Pancreas (tissue), 10 donors: ENCODE measurements around the gene GPR157. TPM values are rescaled to one million over a fixed set of nuclear protein-coding genes. Genes with fewer than 3 reads are reported as not detected.

Experiments
- ATAC-seq, 4 donors: fragments of 200-7000 bp; cut with Tn5 transposase; one replicate each; pipeline versions ENCODE4 v1.8.0 to v1.9.1; 2020; ENCODE audit warnings: mild to moderate bottlenecking in 4 of 4, moderate library complexity in 4 of 4
- DNase-seq, 6 donors: peaks; one replicate each; pipeline ENCODE4 v3.0.0-alpha.2; 2020
- FAIRE-seq: peaks from 2 replicates; lab custom pipeline; 2012; peaks lifted over from hg19 to GRCh38; lab: Jason Lieb, UNC
- H3K27ac ChIP-seq, 4 donors: fragments of 200-600 bp; sonication (generic); 1 replicate in 3 of 4; 2 replicates in 1 of 4; pipeline versions ENCODE4 v1.5.0 to v1.8.0; 2020
- H3K27me3 ChIP-seq, 4 donors: fragments of 200-600 bp; one replicate each; pipeline ENCODE4 v1.8.0; 2021
- H3K36me3 ChIP-seq, 3 donors: fragments of 200-600 bp; sonication (generic) in 1 of 3; one replicate each; pipeline versions ENCODE4 v1.5.0 to v1.8.0; 2020 to 2021
- H3K4me1 ChIP-seq, 3 donors: fragments of 200-600 bp; one replicate each; pipeline ENCODE4 v1.8.0; 2021
- H3K4me3 ChIP-seq, 4 donors: fragments of 200-600 bp; sonication (generic) in 2 of 4; one replicate each; pipeline versions ENCODE4 v1.5.0 to v1.8.0; 2020 to 2021
- H3K9me3 ChIP-seq, 4 donors: fragments of 200-600 bp; one replicate each; pipeline ENCODE4 v1.8.0; 2021
- CTCF ChIP-seq, 4 donors: fragments of 200-600 bp; sonication (generic) in 3 of 4; IDR thresholded peaks; one replicate each; pipeline versions ENCODE4 v1.5.0 to v1.8.0; 2021; ENCODE audit warnings: antibody characterized with exemption in 4 of 4
- WGBS, 2 donors: extraction: QIAGEN DNeasy Blood & Tissue Kit; methylation state at CpG; one replicate each; pipeline ENCODE4 v1.1.7; 2013; 5-methylcytosine and 5-hydroxymethylcytosine counted together
- intact Hi-C, 3 donors: fragments of 100-400 bp; cut with DNase I; formaldehyde crosslinking; loops; one replicate each; pipeline versions ENCODE4 v1.11.1 to v1.14.2; 2022
- polyA plus RNA-seq, 2 donors: library from polyadenylated mRNA; stranded (reverse); fragments of 200-250 nt; gene quantifications; one replicate each; pipeline ENCODE4 v1.2.3, GENCODE V29; 2013
- total RNA-seq, 6 donors: library from RNA; stranded (reverse); fragmentation: NEBNext Ultra II Directional in 4 of 6; extraction: Animal tissue kit (Norgen Biotek cat#: 25700) in 4 of 6; gene quantifications; one replicate each; pipeline versions ENCODE4 v1.2.1 to v1.2.4, GENCODE V29; 2021 to 2023
- donor health status: healthy with polysubstance abuse.
- donor health status: DM: no; HTN: no; CAD: no; lungs with moderate emphysema.
- donor health status: DM: no; HTN: no; CAD: no.
- donor health status: control.
- donor health status: control.
- donor health status: Bipolar disorder and iron deficiency.
- donor health status: DM: yes; HTN: yes; CAD: no.
- donor health status: DM: no; HTN: no; CAD: no.
- donor health status: DM: no; HTN: no; CAD: no.
- donor health status: DM: yes; HTN: yes; CAD: no.

GPR157 gene
- total and polyA plus RNA-seq, 8 donors: 2.1 to 6.2 (median 5.0) TPM

- Histone ChIP-seq H3K9me3 (no peaks in the 10 kb centered on the region), H3K27ac (no peak overlapping the region), H3K4me3 (no peak overlapping the region), H3K4me1 (no peaks in the 10 kb centered on the region), H3K36me3 (no peaks in the 10 kb centered on the region), H3K27me3 (no peaks in the 10 kb centered on the region)
- DNase-seq (no peak), ATAC-seq (no peak), FAIRE-seq (no peak)
- no peak for TF ChIP-seq CTCF (IDR thresholded peaks at IDR 0.05)
- intact Hi-C loops: loop anchor here in 2 of 3 donors (5.0 kb wide), 1 partner anchor 84 kb away; no protein-coding TSS in a partner anchor
- 82 to 84% methylated on average over 13 of the region's 13 CpGs for WGBS, 2 donors
Observed at GRCh38 chr1:9112961-9113880, 15.7 kb downstream of the GPR157 start.

GRCh38 chr1:9111957-9112356, 16.9 kb downstream of the GPR157 start:
- no peak for FAIRE-seq
- Histone ChIP-seq H3K9me3 (no peaks in the 10 kb centered on the region), H3K4me1 (no peaks in the 10 kb centered on the region), H3K36me3 (no peaks in the 10 kb centered on the region), H3K27ac (no peak overlapping the region), H3K4me3 (no peak overlapping the region), H3K27me3 (no peaks in the 10 kb centered on the region)
- 92 to 93% methylated on average over 9 of the region's 9 CpGs for WGBS, 2 donors
- TF ChIP-seq CTCF (IDR thresholded peaks at IDR 0.05): no peak
- no peak for DNase-seq
- ATAC-seq: no peak
- intact Hi-C loops: loop anchor here in 2 of 3 donors (5.0 kb wide), 1 partner anchor 85 kb away; no protein-coding TSS in a partner anchor

- intact Hi-C loops: loop anchor here in 2 of 3 donors (5.0 kb wide), 1 partner anchor 86 kb away; no protein-coding TSS in a partner anchor
- Histone ChIP-seq H3K36me3 (no peaks in the 10 kb centered on the region), H3K27me3 (no peaks in the 10 kb centered on the region), H3K4me1 (no peaks in the 10 kb centered on the region), H3K4me3 (no peak overlapping the region), H3K27ac (no peak overlapping the region), H3K9me3 (no peaks in the 10 kb centered on the region)
- DNase-seq: no peak
- WGBS, 2 donors: 79 to 84% methylated on average over 13 of the region's 13 CpGs
- no peak for FAIRE-seq
- no peak for TF ChIP-seq CTCF (IDR thresholded peaks at IDR 0.05)
- no peak for ATAC-seq
Observed at GRCh38 chr1:9111357-9111691, 17.6 kb downstream of the GPR157 start.

- DNase-seq (peak; percentile 86 to 98 (median 94)), ATAC-seq (peak; percentile 90 to 97 (median 95)), FAIRE-seq (no peak)
- H3K27ac ChIP-seq: peak overlapping the region in 1 of 4 donors; percentile 64
- intact Hi-C loops: loop anchor here in 2 of 3 donors (5.0 kb wide), 1 partner anchor 86 kb away; no protein-coding TSS in a partner anchor
- H3K9me3 ChIP-seq: no peaks in the 10 kb centered on the region
- no peaks in the 10 kb centered on the region for H3K36me3 ChIP-seq
- no peak overlapping the region for H3K4me3 ChIP-seq
- H3K27me3 ChIP-seq: no peaks in the 10 kb centered on the region
- TF ChIP-seq CTCF (IDR thresholded peaks at IDR 0.05): peak; percentile 82 to 91 (median 88)
- WGBS, 2 donors: 32 to 40% methylated on average over 18 of the region's 18 CpGs
- no peaks in the 10 kb centered on the region for H3K4me1 ChIP-seq
Observed at GRCh38 chr1:9110669-9111356, 18.1 kb downstream of the GPR157 start.
